Activated B cell treated with CpG ODN at 0.5 μM for 24 hours (primary cell): ENCODE measurements around the gene INO80D. TPM values are rescaled to one million over a fixed set of nuclear protein-coding genes. Genes with fewer than 3 reads are reported as not detected.
"Not testable (repeated sequence)": the region's sequence is repeated elsewhere in the genome, so short reads cannot be mapped to it uniquely, and the experiment has no call there.

ENCODE experiments used
- ATAC-seq: fragments of 200-7000 bp; cut with Tn5 transposase; one replicate; pipeline ENCODE4 v1.10.0; 2021; ENCODE audit warnings: low read depth, mild to moderate bottlenecking, moderate library complexity
- CTCF ChIA-PET: fragments of 350-600 bp; sonication (Branson Sonifier 250); formaldehyde crosslinking; loops from one replicate; lab custom pipeline; 2021; ENCODE audit warnings: antibody characterized with exemption; lab: Charles Lee
- POLR2A ChIA-PET: fragments of 350-600 bp; sonication (Branson Sonifier 250); formaldehyde crosslinking; loops from one replicate; lab custom pipeline; 2021; ENCODE audit warnings: antibody characterized with exemption; lab: Charles Lee
- DNase-seq: peaks from one replicate; pipeline ENCODE4 v3.0.0; 2022
- H3K27ac Mint-ChIP-seq: one replicate; pipeline ENCODE4 v1.8.0; 2020; ENCODE audit warnings: mixed read lengths
- H3K27me3 Mint-ChIP-seq: one replicate; pipeline ENCODE4 v1.8.0; 2021; ENCODE audit warnings: mixed read lengths
- H3K36me3 Mint-ChIP-seq: one replicate; pipeline ENCODE4 v1.8.0; 2021; ENCODE audit warnings: low read depth, mixed read lengths
- H3K4me1 Mint-ChIP-seq: one replicate; pipeline ENCODE4 v1.8.0; 2021; ENCODE audit warnings: mixed read lengths
- H3K4me3 Mint-ChIP-seq: one replicate; pipeline ENCODE4 v1.8.0; 2020; ENCODE audit warnings: mild to moderate bottlenecking, mixed read lengths
- H3K9me3 Mint-ChIP-seq: one replicate; pipeline ENCODE4 v1.8.0; 2020; ENCODE audit warnings: mixed read lengths
- intact Hi-C: fragments of 100-400 bp; cut with micrococcal nuclease; formaldehyde crosslinking; loops from one replicate; pipeline ENCODE4 v1.15.1; 2024
- total RNA-seq: library from RNA; stranded (reverse); gene quantifications from 2 replicates; pipeline ENCODE4 v1.2.3, GENCODE V29; 2022
- TF ChIP-seq, protein P1 (sequence below): fragments of 200-600 bp; IDR thresholded peaks from one replicate; pipeline ENCODE4 v1.8.0; 2022; ENCODE audit warnings: antibody characterized with exemption, mild to moderate bottlenecking

Gene INO80D
- total RNA-seq, 1 donor from 2014 or later: 53.1 TPM

DNA sequence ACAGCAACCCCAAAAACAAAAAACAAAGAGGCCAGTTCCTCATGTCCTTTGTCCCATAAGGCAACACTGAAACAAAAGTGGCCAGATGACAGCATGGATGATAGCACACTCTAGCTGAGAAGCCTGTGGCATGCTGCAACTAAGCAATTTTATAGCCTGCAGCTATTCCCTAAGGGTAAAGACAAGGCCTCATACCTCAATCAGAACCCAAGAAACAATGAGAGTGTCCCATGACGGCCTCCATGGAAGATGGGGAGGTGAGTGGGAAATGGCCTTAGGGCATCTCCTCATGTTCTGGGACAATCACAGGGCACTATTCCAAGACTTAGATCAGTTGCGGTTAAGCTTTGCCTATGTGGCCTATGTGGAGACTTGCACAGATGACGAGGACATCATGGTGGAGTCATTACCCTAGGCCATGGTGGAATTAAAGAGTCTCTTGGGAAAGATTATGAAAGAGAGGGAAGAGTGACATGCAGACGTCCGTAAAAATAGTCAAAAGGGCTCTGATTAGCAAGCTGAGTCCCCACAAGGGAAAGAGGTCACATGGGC is 103.1 kb downstream of the INO80D start:
- DNase-seq (no peak), ATAC-seq (no peak)
- ChIA-PET CTCF (no interaction called here), POLR2A (no interaction called here)
- Mint-ChIP-seq H3K27ac (no peak overlapping the region), H3K4me1 (no peaks in the 10 kb centered on the region), H3K36me3 (no peaks in the 10 kb centered on the region), H3K27me3 (no peaks in the 10 kb centered on the region), H3K4me3 (no peak overlapping the region), H3K9me3 (peaks cover 4% of the 10 kb centered on the region)
- TF ChIP-seq, protein P1, sequence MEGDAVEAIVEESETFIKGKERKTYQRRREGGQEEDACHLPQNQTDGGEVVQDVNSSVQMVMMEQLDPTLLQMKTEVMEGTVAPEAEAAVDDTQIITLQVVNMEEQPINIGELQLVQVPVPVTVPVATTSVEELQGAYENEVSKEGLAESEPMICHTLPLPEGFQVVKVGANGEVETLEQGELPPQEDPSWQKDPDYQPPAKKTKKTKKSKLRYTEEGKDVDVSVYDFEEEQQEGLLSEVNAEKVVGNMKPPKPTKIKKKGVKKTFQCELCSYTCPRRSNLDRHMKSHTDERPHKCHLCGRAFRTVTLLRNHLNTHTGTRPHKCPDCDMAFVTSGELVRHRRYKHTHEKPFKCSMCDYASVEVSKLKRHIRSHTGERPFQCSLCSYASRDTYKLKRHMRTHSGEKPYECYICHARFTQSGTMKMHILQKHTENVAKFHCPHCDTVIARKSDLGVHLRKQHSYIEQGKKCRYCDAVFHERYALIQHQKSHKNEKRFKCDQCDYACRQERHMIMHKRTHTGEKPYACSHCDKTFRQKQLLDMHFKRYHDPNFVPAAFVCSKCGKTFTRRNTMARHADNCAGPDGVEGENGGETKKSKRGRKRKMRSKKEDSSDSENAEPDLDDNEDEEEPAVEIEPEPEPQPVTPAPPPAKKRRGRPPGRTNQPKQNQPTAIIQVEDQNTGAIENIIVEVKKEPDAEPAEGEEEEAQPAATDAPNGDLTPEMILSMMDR: no peak
- intact Hi-C loops: no loop called here

DNA sequence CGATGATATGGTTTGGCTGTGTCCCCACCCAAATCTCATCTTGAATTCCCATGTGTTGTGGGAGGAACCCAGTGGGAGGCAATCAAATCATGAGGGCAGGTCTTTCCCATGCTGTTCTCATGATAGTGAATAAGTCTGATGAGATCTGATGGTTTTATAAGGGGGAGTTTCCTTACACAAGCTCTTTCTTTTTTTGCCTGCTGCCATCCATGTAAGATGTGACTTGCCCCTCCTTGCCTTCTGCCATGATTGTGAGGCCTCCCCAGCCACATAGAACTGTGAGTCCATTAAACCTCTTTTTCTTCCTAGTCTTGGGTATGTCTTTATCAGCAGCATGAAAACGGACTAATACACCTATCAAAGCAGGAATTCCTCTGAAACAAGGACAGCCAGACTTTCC is 107.2 kb downstream of the INO80D start:
- CTCF ChIA-PET, H3K4me1 Mint-ChIP-seq: not testable (repeated sequence)

DNA sequence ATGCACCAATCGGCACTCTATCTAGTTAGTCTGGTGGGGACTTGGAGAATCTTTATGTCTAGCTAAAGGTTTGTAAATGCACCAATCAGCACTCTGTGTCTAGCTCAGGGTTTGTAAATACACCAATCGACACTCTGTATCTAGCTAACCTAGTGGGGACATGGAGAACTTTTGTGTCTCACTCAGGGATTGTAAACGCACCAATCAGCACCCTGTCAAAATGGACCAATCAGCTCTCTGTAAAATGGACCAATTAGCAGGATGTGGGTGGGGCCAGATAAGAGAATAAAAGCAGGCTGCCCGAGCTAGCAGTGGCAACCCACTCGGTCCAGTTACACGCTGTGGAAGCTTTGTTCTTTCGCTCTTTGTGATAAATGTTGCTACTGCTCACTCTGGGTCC is 108.3 kb downstream of the INO80D start:
- H3K27ac Mint-ChIP-seq, H3K4me1 Mint-ChIP-seq, ATAC-seq, H3K4me3 Mint-ChIP-seq, POLR2A ChIA-PET, H3K9me3 Mint-ChIP-seq, H3K27me3 Mint-ChIP-seq, DNase-seq, intact Hi-C loops, H3K36me3 Mint-ChIP-seq, CTCF ChIA-PET: not testable (repeated sequence)

More for the DNA sequence above, 107.2 kb downstream of the INO80D start:
- H3K27me3 Mint-ChIP-seq, intact Hi-C loops, H3K36me3 Mint-ChIP-seq, POLR2A ChIA-PET, H3K4me3 Mint-ChIP-seq, DNase-seq, H3K27ac Mint-ChIP-seq, ATAC-seq, H3K9me3 Mint-ChIP-seq: not testable (repeated sequence)

DNA sequence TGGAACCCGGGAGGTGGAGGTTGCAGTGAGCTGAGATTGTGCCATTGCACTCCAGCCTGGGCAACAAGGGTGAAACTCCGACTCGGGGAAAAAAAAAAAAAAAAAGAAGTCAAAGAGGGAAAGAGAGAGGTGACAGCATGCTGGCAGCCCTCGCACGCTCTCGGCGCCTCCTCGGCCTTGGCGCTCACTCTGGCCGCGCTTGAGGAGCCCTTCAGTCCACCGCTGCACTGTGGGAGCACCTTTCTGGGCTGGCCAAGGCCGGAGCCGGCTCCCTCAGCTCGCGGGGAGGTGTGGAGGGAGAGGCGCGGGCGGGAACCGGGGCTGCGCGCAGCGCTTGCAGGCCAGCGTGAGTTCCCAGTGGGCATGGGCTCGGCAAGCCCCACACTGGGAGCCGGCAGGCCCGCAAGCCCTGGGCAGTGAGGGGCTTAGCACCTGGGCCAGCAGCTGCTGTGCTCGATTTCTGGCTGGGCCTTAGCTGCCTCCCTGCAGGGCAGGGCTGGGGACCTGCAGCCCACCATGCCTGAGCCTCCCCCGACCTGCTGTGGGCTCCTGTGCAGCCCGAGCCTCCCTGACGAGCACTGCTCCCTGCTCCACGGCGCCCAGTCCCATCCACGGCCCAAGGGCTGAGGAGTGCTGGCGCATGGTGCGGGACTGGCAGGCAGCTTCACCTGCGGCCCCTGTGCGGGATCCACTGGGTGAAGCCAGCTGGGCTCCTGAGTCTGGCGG is 108.9 kb downstream of the INO80D start:
- POLR2A ChIA-PET, H3K4me1 Mint-ChIP-seq, ATAC-seq, H3K4me3 Mint-ChIP-seq, CTCF ChIA-PET, H3K27ac Mint-ChIP-seq, H3K27me3 Mint-ChIP-seq, intact Hi-C loops, H3K36me3 Mint-ChIP-seq, DNase-seq, H3K9me3 Mint-ChIP-seq: not testable (repeated sequence)

DNA sequence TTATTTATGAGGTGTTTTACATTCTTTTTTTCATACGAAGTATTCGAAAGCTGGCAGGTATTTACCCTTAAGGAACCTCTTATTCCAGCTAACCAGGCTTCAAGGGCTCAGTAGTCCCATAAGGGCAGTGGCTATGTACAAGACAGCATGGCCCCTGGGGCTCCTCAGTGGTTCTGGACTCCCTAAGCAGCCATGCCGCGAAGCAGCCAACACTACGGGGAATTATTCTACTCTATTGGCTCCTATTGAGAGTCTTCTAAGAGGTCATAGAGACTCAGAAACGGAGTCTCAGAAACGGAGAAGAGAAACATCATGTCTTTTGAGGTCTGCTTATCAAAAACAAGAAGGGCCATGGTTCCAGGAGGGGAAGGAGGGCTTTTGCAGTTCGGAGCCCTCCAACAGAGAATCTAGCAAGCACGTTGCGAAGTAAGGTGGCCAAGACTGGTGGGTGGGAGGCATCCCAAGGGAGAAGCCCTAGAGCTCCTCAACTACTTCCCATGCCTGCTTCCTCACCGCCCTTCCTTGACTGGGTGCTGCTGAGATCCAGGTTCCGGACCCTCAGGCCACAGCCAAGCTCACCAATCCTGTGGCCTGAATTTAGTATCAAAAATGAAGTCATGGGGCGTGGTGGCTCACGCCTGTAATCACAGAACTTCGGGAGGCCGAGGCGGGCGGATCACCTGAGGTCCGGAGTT is 109.7 kb downstream of the INO80D start:
- TF ChIP-seq, protein P1: no peak
- CTCF ChIA-PET: no interaction called here

DNA sequence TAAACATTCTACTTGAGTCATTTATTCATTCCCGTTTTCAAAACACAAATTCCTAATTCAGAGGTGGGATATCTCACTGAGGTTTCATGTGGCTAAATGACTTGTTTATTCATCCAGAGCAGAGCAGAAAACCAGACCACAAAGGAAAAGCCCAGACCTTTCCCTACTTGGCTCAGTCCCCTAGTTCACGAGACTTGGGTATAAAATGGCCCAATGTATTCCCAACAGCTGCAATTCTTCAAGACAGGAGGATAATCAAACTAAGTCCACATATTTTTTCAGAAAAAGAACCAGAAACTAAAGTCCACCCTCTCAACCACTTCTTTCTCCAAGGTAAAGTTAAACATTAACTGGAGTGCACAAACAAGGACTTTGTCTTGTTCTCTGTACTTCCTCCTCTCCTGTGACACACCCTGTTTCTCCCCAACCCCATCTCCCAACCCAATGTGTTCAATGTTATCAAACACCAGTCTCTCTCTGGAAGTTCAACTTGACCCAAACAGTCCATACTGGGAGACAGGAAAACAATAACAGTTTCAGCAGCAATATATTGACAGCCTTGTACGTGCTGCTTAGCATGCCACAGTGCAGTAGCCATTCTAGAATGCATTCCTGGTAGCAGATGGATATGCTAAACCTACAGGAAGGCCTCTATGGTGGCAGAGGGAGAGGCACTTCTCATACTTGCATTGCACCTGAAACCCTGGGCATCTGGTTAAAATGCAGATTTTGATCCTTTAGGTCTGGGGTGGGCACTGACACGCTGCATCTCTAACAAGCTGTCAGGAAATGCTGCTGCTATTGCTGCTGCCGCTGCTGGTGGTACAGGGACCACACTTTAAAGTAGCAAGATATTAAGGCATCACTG is 110.7 kb downstream of the INO80D start:
- Mint-ChIP-seq H3K9me3 (peaks cover 7% of the 10 kb centered on the region), H3K27ac (no peak overlapping the region), H3K27me3 (no peaks in the 10 kb centered on the region), H3K4me1 (no peaks in the 10 kb centered on the region), H3K4me3 (no peak overlapping the region), H3K36me3 (no peaks in the 10 kb centered on the region)
- ATAC-seq (no peak), DNase-seq (no peak)
- POLR2A ChIA-PET: no interaction called here
- TF ChIP-seq, protein P1: no peak
- intact Hi-C loops: no loop called here
- CTCF ChIA-PET: no interaction called here

More for the DNA sequence above, 109.7 kb downstream of the INO80D start:
- no peaks in the 10 kb centered on the region for H3K36me3 Mint-ChIP-seq
- H3K9me3 Mint-ChIP-seq: peaks cover 7% of the 10 kb centered on the region
- no peak for ATAC-seq
- DNase-seq: no peak
- H3K27me3 Mint-ChIP-seq: no peaks in the 10 kb centered on the region
- no peak overlapping the region for H3K4me3 Mint-ChIP-seq
- intact Hi-C loops: no loop called here
- H3K27ac Mint-ChIP-seq: no peak overlapping the region
- POLR2A ChIA-PET: no interaction called here
- no peaks in the 10 kb centered on the region for H3K4me1 Mint-ChIP-seq
